HepG2 (cell line): ENCODE results near the gene FEM1C. TPM values are rescaled to one million over a fixed set of nuclear protein-coding genes. Genes with fewer than 3 reads are reported as not detected.

Experiments used
- ATAC-seq: fragments of 200-7000 bp; cut with Tn5 transposase; 3 replicates; pipeline ENCODE4 v1.9.1; 2020; ENCODE audit warnings: mild to moderate bottlenecking, moderate library complexity
- BruUV-seq: library from RNA; stranded (reverse); fragments of 400-500 nt; replicated peaks from 2 replicates; lab custom pipeline; 2021; lab: Mats Ljungman, UMichigan
- CTCF ChIA-PET: fragments of 300-600 bp; formaldehyde crosslinking; extraction: SDS; loops from one replicate; lab custom pipeline; 2021; ENCODE audit warnings: low total read pairs, inconsistent platforms, low intra/inter-chr PET ratio; lab: Yijun Ruan, JAX
- POLR2A ChIA-PET: fragments of 350-600 bp; sonication (Branson Sonifier 250); formaldehyde crosslinking; loops from one replicate; lab custom pipeline; 2020; ENCODE audit warnings: antibody characterized with exemption, inconsistent platforms; lab: Yijun Ruan, JAX
- DNase-seq: peaks from one replicate; pipeline ENCODE4 v3.0.0-alpha.2; 2015; ENCODE audit warnings: low spot score
- FAIRE-seq: peaks from 3 replicates; lab custom pipeline; 2011; peaks lifted over from hg19 to GRCh38; lab: Jason Lieb, UNC
- H2AFZ ChIP-seq: one replicate; pipeline ENCODE4 v1.6.1; 2011; ENCODE audit warnings: low read length, inconsistent platforms
- H3K27ac ChIP-seq: fragments of 300-600 bp; 3 replicates; pipeline ENCODE4 v1.8.0; 2011; ENCODE audit warnings: mixed run types, mild to moderate bottlenecking, mixed read lengths, low read length, inconsistent platforms; ENCODE audit not compliant: insufficient read depth; ENCODE audit errors: extremely low read length
- H3K27me3 ChIP-seq, 2 experiments: fragments of 200-600 bp in 1 of 2; 2 replicates in 1 of 2; 3 replicates in 1 of 2; pipeline versions ENCODE4 v1.6.0 to v1.8.0; 2011; ENCODE audit warnings: low read length in 2 of 2, mild to moderate bottlenecking in 2 of 2, moderate library complexity in 2 of 2, inconsistent platforms in 1 of 2; ENCODE audit not compliant: insufficient read depth in 2 of 2, control insufficient read depth in 1 of 2
- H3K36me3 ChIP-seq, 2 experiments: fragments of 200-600 bp in 1 of 2; replicated peaks in 1 of 2; 2 replicates in 1 of 2; 3 replicates in 1 of 2; pipeline versions ENCODE4 v1.5.1 to v1.8.0; 2011; ENCODE audit warnings: low read length in 2 of 2, inconsistent platforms in 1 of 2; ENCODE audit not compliant: insufficient read depth in 2 of 2, control insufficient read depth in 1 of 2
- H3K4me1 ChIP-seq: 2 replicates; pipeline ENCODE4 v1.5.1; 2012; ENCODE audit warnings: low read length, inconsistent platforms; ENCODE audit not compliant: insufficient read depth
- H3K4me2 ChIP-seq: 2 replicates; pipeline ENCODE4 v1.6.0; 2011; ENCODE audit warnings: low read depth, low read length, inconsistent platforms
- H3K4me3 ChIP-seq, 3 experiments: fragments of 200-600 bp in 1 of 3; sonication (generic), shearing (Covaris generic) in 1 of 3; replicated peaks in 1 of 3; 2 replicates each; pipeline ENCODE4 v1.5.1; 2011 to 2016; ENCODE audit warnings: low read length in 3 of 3, inconsistent platforms in 2 of 3, low read depth in 2 of 3, mild to moderate bottlenecking in 2 of 3, control low read depth in 1 of 3, mixed read lengths in 1 of 3; ENCODE audit not compliant: insufficient read depth in 1 of 3
- H3K79me2 ChIP-seq: one replicate; pipeline ENCODE4 v1.6.1; 2011; ENCODE audit warnings: low read length, inconsistent platforms; ENCODE audit not compliant: insufficient read depth
- H3K9ac ChIP-seq: 2 replicates; pipeline ENCODE4 v1.6.0; 2011; ENCODE audit warnings: mild to moderate bottlenecking, low read depth, low read length, inconsistent platforms; ENCODE audit not compliant: insufficient read depth
- H3K9me3 ChIP-seq: 2 replicates; pipeline ENCODE4 v1.5.1; 2012; ENCODE audit warnings: mild to moderate bottlenecking, low read length
- H4K20me1 ChIP-seq: 2 replicates; pipeline ENCODE4 v1.6.0; 2011; ENCODE audit warnings: inconsistent platforms, mild to moderate bottlenecking, low read length, moderate library complexity; ENCODE audit not compliant: insufficient read depth
- DR1 ChIP-seq: sonication (generic); formaldehyde crosslinking; IDR thresholded peaks from 2 replicates; pipeline ENCODE4 v1.8.0; 2021; ENCODE audit warnings: mild to moderate bottlenecking, missing genetic modification reagents, inconsistent platforms
- EEA1 ChIP-seq: sonication (generic); formaldehyde crosslinking; IDR thresholded peaks from 2 replicates; pipeline ENCODE4 v1.5.1; 2020; ENCODE audit warnings: mild to moderate bottlenecking, missing genetic modification reagents, borderline replicate concordance
- GFI1 ChIP-seq: sonication (generic); formaldehyde crosslinking; IDR thresholded peaks from 2 replicates; pipeline ENCODE4 v1.5.0; 2020; ENCODE audit warnings: missing genetic modification reagents, mild to moderate bottlenecking, borderline replicate concordance
- HIVEP1 ChIP-seq: sonication (generic); formaldehyde crosslinking; IDR thresholded peaks from 2 replicates; pipeline ENCODE4 v1.4.0; 2020; ENCODE audit warnings: mild to moderate bottlenecking, missing genetic modification reagents
- HOXA9 ChIP-seq: sonication (generic); formaldehyde crosslinking; IDR thresholded peaks from 2 replicates; pipeline ENCODE4 v1.8.1; 2022; ENCODE audit warnings: missing genetic modification reagents, mild to moderate bottlenecking, moderate library complexity, borderline replicate concordance
- KDM5B ChIP-seq: sonication (generic); formaldehyde crosslinking; IDR thresholded peaks from 2 replicates; pipeline ENCODE4 v1.4.0; 2020; ENCODE audit warnings: missing genetic modification reagents, mild to moderate bottlenecking, borderline replicate concordance
- MBNL3 ChIP-seq: fragments of 250-450 bp; sonication (Bioruptor Pico); conservative IDR thresholded peaks from 2 replicates; pipeline ENCODE4 v1.8.0; 2022; ENCODE audit warnings: mild to moderate bottlenecking, inconsistent platforms
- MEIS2 ChIP-seq: sonication (generic); formaldehyde crosslinking; IDR thresholded peaks from 2 replicates; pipeline ENCODE4 v1.9.0; 2021; ENCODE audit warnings: mild to moderate bottlenecking, missing genetic modification reagents
- NR1H2 ChIP-seq: sonication (generic); formaldehyde crosslinking; IDR thresholded peaks from 2 replicates; pipeline ENCODE4 v1.8.1; 2022; ENCODE audit warnings: low read depth, missing genetic modification reagents, borderline replicate concordance
- TGIF2 ChIP-seq: IDR thresholded peaks from 2 replicates; pipeline ENCODE4 v1.6.1; 2016; ENCODE audit warnings: control low read depth, missing compliant biosample characterization
- THAP11 ChIP-seq: IDR thresholded peaks from 2 replicates; pipeline ENCODE4 v1.6.1; 2016; ENCODE audit warnings: missing biosample characterization, missing genetic modification reagents
- TOE1 ChIP-seq: sonication (generic); formaldehyde crosslinking; IDR thresholded peaks from 2 replicates; pipeline ENCODE4 v1.4.0; 2020; ENCODE audit warnings: mild to moderate bottlenecking, missing genetic modification reagents
- ZNF101 ChIP-seq: sonication (generic); formaldehyde crosslinking; IDR thresholded peaks from 2 replicates; pipeline ENCODE4 v1.4.0; 2020; ENCODE audit warnings: mild to moderate bottlenecking, low read depth, missing genetic modification reagents, borderline replicate concordance
- ZNF12 ChIP-seq: sonication (generic); formaldehyde crosslinking; IDR thresholded peaks from 2 replicates; pipeline ENCODE4 v1.5.0; 2020; ENCODE audit warnings: missing genetic modification reagents
- ZNF776 ChIP-seq: sonication (generic); formaldehyde crosslinking; IDR thresholded peaks from 2 replicates; pipeline ENCODE4 v1.4.0; 2020; ENCODE audit warnings: mild to moderate bottlenecking, missing genetic modification reagents
- WGBS: methylation state at CpG from one replicate; pipeline ENCODE4 v1.1.6; 2017; ENCODE audit warnings: low lambda C conversion rate; 5-methylcytosine and 5-hydroxymethylcytosine counted together
- in situ Hi-C: cut with HindIII; loops from 2 replicates; pipeline ENCODE4 v1.10.0; 2017; ENCODE audit warnings: low pct_unique_long_range_greater_than_20kb; ENCODE audit not compliant: extremely low pct_ligation_motif_present
- intact Hi-C: fragments of 100-400 bp; cut with micrococcal nuclease; formaldehyde crosslinking; loops from one replicate; pipeline ENCODE4 v1.10.0; 2022; ENCODE audit not compliant: unreplicated experiment
- polyA plus RNA-seq, 8 experiments: library from polyadenylated mRNA; depleted of rRNA in 3 of 8; stranded (reverse) in 7 of 8; unstranded in 1 of 8; fragments of >200 nt; fragmentation: Illumina TruSeq in 4 of 8; extraction: Trizol in 4 of 8; gene quantifications; 2 replicates each; pipeline versions ENCODE4 v1.2.1 to v1.2.3, GENCODE V29; 2011 to 2016; ENCODE audit warnings: low read depth in 4 of 8, missing spikeins in 1 of 8, mixed read lengths in 1 of 8; ENCODE audit not compliant: insufficient read depth in 1 of 8
- total RNA-seq, 5 experiments: library from RNA; depleted of rRNA; stranded (reverse); fragments of >200 nt; fragmentation: Illumina TruSeq; extraction: Trizol; gene quantifications; 2 replicates each; pipeline ENCODE4 v1.2.3, GENCODE V29; 2016; ENCODE audit warnings: low read depth in 1 of 5
- TF ChIP-seq, protein P1 (sequence below): sonication (generic); formaldehyde crosslinking; conservative IDR thresholded peaks from 2 replicates; pipeline ENCODE4 v1.4.0; 2020; ENCODE audit warnings: missing genetic modification reagents
- TF ChIP-seq, protein P2 (sequence below): sonication (generic); formaldehyde crosslinking; IDR thresholded peaks from 2 replicates; pipeline ENCODE4 v1.4.0; 2020; ENCODE audit warnings: mild to moderate bottlenecking, missing genetic modification reagents
- TF ChIP-seq, protein P3 (sequence below): sonication (generic); formaldehyde crosslinking; IDR thresholded peaks from 2 replicates; pipeline ENCODE4 v1.4.0; 2020; ENCODE audit warnings: missing genetic modification reagents
- TF ChIP-seq, protein P4 (sequence below): sonication (generic); formaldehyde crosslinking; IDR thresholded peaks from 2 replicates; pipeline ENCODE4 v1.9.0; 2021; ENCODE audit warnings: missing genetic modification reagents, mild to moderate bottlenecking, borderline replicate concordance

The FEM1C gene
- total and polyA plus RNA-seq, 2 of the 13 experiments (the other 11 are each of a cell fraction or from before 2014, with no cell fraction given) = 5.5 to 8.3 TPM

DNA sequence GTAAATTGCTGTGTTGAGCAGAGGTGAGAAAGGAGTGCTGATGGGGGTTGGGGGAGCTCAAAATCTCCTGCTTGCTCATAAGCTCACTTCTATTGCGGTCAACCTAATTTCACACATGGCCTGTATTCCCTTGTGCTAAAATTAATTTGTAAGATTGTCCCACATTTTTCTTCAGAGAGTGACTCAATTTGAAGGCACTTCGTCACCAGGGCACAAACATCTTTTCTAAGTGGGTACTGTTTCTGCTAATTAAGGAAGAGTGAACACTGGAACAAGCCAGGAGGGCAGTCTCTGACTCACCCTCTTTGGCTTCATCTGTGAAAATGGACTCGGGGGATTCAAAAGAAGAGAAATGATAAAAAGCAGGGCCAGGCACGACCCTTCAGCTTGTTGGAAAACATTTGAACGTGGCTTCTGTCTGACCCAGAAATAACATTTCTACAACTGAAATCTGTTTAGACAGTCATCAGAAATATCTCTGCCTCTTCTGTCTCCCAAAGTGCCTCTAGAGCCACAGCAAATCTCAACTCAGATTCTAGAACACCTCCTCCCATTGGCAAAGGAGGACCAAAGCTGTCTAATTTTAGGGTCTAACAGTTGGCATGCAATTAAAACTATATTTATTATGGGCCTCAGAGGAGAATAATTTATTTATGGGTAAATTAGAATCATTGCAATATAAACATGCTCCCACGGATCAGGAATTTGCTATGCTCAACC is 49.8 kb downstream of the FEM1C start:
- H3K36me3 ChIP-seq = no peaks in the 10 kb centered on the region
- no peak overlapping the region for H3K4me2 ChIP-seq
- intact Hi-C loops = no loop called here
- no TSS peak for BruUV-seq
- no peaks in the 10 kb centered on the region for H4K20me1 ChIP-seq
- H3K79me2 ChIP-seq = no peaks in the 10 kb centered on the region
- POLR2A ChIA-PET = no interaction called here
- H3K27me3 ChIP-seq = peaks cover 0 to 11% of the 10 kb centered on the region in 2 experiments; a peak in 2 of 5 replicates
- TF ChIP-seq, protein P1, sequence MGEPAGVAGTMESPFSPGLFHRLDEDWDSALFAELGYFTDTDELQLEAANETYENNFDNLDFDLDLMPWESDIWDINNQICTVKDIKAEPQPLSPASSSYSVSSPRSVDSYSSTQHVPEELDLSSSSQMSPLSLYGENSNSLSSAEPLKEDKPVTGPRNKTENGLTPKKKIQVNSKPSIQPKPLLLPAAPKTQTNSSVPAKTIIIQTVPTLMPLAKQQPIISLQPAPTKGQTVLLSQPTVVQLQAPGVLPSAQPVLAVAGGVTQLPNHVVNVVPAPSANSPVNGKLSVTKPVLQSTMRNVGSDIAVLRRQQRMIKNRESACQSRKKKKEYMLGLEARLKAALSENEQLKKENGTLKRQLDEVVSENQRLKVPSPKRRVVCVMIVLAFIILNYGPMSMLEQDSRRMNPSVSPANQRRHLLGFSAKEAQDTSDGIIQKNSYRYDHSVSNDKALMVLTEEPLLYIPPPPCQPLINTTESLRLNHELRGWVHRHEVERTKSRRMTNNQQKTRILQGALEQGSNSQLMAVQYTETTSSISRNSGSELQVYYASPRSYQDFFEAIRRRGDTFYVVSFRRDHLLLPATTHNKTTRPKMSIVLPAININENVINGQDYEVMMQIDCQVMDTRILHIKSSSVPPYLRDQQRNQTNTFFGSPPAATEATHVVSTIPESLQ (CRISPR knock-in tag) = no peak
- no peak for TF ChIP-seq ZNF776 (CRISPR knock-in tag)
- TF ChIP-seq THAP11 (CRISPR knock-in tag) = no peak
- TF ChIP-seq MEIS2 (CRISPR knock-in tag) = no peak
- TF ChIP-seq TGIF2 (CRISPR knock-in tag) = no peak
- TF ChIP-seq, protein P2, sequence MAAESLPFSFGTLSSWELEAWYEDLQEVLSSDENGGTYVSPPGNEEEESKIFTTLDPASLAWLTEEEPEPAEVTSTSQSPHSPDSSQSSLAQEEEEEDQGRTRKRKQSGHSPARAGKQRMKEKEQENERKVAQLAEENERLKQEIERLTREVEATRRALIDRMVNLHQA (CRISPR knock-in tag) = no peak
- TF ChIP-seq, protein P3, sequence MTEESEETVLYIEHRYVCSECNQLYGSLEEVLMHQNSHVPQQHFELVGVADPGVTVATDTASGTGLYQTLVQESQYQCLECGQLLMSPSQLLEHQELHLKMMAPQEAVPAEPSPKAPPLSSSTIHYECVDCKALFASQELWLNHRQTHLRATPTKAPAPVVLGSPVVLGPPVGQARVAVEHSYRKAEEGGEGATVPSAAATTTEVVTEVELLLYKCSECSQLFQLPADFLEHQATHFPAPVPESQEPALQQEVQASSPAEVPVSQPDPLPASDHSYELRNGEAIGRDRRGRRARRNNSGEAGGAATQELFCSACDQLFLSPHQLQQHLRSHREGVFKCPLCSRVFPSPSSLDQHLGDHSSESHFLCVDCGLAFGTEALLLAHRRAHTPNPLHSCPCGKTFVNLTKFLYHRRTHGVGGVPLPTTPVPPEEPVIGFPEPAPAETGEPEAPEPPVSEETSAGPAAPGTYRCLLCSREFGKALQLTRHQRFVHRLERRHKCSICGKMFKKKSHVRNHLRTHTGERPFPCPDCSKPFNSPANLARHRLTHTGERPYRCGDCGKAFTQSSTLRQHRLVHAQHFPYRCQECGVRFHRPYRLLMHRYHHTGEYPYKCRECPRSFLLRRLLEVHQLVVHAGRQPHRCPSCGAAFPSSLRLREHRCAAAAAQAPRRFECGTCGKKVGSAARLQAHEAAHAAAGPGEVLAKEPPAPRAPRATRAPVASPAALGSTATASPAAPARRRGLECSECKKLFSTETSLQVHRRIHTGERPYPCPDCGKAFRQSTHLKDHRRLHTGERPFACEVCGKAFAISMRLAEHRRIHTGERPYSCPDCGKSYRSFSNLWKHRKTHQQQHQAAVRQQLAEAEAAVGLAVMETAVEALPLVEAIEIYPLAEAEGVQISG (CRISPR knock-in tag) = no peak
- TF ChIP-seq HIVEP1 (CRISPR knock-in tag) = no peak
- TF ChIP-seq KDM5B (CRISPR knock-in tag) = no peak
- TF ChIP-seq GFI1 = no peak
- TF ChIP-seq HOXA9 (CRISPR knock-in tag) = no peak
- no peak for TF ChIP-seq ZNF12 (CRISPR knock-in tag)
- no peak for TF ChIP-seq MBNL3 (CRISPR knock-in tag)
- no peak for TF ChIP-seq NR1H2 (CRISPR knock-in tag)
- TF ChIP-seq, protein P4, sequence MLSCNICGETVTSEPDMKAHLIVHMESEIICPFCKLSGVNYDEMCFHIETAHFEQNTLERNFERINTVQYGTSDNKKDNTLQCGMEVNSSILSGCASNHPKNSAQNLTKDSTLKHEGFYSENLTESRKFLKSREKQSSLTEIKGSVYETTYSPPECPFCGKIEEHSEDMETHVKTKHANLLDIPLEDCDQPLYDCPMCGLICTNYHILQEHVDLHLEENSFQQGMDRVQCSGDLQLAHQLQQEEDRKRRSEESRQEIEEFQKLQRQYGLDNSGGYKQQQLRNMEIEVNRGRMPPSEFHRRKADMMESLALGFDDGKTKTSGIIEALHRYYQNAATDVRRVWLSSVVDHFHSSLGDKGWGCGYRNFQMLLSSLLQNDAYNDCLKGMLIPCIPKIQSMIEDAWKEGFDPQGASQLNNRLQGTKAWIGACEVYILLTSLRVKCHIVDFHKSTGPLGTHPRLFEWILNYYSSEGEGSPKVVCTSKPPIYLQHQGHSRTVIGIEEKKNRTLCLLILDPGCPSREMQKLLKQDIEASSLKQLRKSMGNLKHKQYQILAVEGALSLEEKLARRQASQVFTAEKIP (CRISPR knock-in tag) = no peak
- TF ChIP-seq EEA1 = no peak
- no peak for TF ChIP-seq ZNF101 (CRISPR knock-in tag)
- no peak for TF ChIP-seq TOE1 (CRISPR knock-in tag)
- no peak for TF ChIP-seq DR1 (CRISPR knock-in tag)
- TF ChIP-seq, all 625 proteins: peak for 0
- WGBS = 15% methylated on average over 6 of the region's 6 CpGs
- Histone ChIP-seq H2AFZ (no peak overlapping the region), H3K9ac (no peak overlapping the region), H3K4me3 (no peak overlapping the region), H3K9me3 (no peaks in the 10 kb centered on the region), H3K4me1 (no peaks in the 10 kb centered on the region), H3K27ac (no peak overlapping the region)
- CTCF ChIA-PET = no interaction called here
- FAIRE-seq = no peak
- DNase-seq = no peak
- ATAC-seq = no peak
- in situ Hi-C loops = no loop called here
